Anterior cingulate cortex (tissue), 58 donors: ENCODE data around the gene ANO7.
"Not testable (repeated sequence)": the region's sequence is repeated elsewhere in the genome, so short reads cannot be mapped to it uniquely, and the experiment has no call there.

Experiments used
- DNase-seq, 58 donors: peaks; one replicate each; lab custom pipeline; 2025; lab: John Stamatoyannopoulos, UW

The ANO7 gene

GRCh38 chr2:241189856-241190201 is 1.4 kb downstream of the ANO7 start:
- no peak for DNase-seq

- DNase-seq = no peak
These were observed 2.0 kb downstream of the ANO7 start for GRCh38 chr2:241190291-241190981.

GRCh38 chr2:241191081-241191480 is 2.6 kb downstream of the ANO7 start:
- DNase-seq = no peak

DNA sequence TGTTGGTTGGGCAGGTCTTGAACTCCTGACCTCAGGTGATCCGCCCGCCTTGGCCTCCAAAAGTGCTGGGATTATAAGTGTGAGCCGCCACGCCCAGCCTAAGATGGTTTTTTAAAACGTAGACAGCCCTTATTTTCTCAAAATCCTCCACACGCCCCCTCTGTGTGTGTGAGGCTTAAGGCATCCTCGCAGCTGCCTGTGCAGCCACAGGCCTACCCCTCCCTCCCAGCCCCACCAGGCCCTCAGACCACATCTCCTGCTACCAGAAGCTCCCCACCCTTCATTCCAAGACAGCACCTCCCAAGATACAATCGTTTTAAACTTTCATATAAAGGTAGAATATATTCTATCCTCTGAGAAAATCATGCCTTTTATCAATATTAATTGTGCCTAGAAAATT is 4.8 kb downstream of the ANO7 start:
- no peak for DNase-seq

DNA sequence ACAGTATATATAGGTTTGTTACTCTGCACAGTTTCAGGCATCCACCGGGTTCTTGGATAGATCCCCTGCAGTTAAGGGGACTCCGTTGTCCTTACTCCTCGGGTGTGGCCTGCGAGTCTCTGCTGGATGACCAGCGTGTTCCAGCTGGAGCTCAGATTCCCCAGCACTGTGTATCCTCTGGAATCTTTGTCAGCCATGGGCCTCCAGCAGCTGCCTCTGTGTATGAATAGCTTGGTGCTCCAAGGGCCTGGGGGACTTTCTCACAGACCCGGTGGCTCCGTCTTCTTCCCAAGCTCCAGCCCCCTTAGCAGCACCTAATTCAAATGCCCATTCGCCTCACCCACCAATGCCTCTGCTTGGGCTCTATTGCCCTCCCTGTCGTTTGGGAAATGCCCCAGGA is 6.3 kb downstream of the ANO7 start:
- DNase-seq = no peak

DNA sequence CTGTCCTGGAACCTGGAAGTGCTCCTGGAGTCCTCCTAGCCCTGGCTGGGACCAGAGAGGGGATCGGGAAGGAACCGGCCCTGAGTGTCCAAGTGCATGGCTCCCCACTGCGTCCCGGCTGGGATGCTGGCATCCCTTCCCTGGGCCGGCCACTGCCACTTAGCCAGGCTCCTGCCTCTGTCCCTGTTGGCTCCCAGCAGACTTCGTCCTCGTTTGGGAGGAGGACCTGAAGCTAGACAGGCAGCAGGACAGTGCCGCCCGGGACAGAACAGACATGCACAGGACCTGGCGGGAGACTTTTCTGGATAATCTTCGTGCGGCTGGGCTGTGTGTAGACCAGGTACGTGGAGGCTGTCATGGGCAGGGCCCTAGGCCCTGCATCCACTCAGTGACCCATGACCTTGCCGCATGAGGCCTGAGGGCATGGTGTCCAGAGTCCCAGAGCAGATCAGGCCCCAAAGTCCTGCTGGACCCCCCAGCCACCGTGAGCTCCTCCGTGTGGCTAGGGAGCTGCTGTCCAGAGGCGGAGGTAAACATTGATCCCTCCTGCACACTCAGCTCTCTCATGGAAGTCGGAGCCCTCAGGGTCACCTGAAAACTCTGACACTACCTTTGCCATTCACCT is 7.1 kb downstream of the ANO7 start:
- no peak for DNase-seq

DNA sequence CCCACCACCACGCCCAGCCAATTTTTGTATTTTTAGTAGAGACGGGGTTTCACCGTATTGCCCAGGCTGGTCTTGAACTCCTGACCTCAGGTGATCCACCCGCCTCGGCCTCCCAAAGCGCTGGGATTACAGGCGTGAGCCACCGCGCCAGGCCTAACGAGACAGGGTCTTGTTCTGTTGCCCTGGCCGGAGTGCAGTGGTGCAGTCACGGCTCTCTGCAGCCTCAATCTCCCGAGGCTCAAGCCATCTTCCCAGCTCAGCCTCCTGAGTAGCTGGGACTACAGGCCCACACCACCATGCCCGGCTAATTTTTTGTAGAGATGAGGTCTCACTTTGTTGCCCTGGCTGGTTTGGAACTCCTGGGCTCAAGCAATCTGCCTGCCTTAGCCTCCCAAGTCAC is 8.8 kb downstream of the ANO7 start:
- DNase-seq = not testable (repeated sequence)

- no peak for DNase-seq
These were observed 9.5 kb downstream of the ANO7 start for GRCh38 chr2:241197947-241198346.

GRCh38 chr2:241198381-241199279 is 10.2 kb downstream of the ANO7 start:
- DNase-seq = no peak

DNA sequence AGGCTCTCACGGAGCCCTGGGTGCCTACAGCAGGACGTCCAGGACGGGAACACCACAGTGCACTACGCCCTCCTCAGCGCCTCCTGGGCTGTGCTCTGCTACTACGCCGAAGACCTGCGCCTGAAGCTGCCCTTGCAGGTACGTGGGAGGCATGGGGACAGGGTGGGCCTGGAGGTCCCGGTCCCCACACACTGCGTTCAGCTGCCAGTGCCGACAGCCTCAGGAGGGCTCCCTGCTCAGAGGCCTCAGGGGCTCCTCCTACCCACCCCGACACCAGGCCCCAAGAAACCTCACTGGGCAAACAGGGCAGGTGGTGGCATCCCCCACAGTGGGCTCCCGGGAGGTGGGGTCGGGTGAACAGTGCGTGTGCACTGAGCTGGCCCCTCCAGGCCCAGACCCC is 10.8 kb downstream of the ANO7 start:
- no peak for DNase-seq

- no peak for DNase-seq
These were observed 11.7 kb downstream of the ANO7 start for GRCh38 chr2:241199897-241200821.

GRCh38 chr2:241200822-241201395 is 12.4 kb downstream of the ANO7 start:
- DNase-seq = peak in 1 of 58 donors; percentile 14

- no peak for DNase-seq
These were observed 13.2 kb downstream of the ANO7 start for GRCh38 chr2:241201445-241202267.

DNA sequence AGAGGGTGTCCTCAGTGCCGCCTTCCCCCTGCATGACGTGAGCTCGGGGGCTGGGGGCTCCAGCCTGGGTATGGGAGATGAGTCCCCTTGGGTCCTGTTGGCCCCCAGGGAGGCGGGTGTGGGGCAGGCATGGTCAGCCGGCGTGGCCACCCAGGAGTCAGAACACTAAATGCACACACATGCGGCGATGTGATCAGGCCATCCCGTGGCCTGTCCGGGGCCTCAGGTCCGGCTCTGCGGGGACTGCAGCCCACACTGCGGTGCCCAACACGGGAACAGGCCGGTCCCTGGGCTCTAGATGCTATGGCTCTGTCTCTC is 13.8 kb downstream of the ANO7 start:
- DNase-seq = no peak

DNA sequence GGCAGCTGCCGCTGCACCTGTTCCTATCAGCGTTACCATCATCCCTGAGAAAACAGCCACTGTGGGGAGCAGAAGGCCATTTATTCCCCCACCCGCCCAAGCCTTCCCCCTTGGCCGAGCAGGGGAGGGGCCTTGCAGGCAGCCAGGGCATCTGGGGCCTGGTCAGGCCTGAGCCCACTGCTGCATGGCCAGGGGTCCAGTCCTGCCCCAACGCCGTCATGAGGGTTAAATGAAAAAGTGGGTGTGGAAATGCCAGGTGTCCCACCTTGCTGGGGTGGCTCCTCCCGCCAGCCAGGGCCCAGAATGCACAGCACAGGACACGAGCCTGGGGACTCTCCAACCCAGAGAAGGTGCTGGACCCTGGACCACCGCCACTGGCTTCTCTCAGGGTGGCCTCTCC is 14.2 kb downstream of the ANO7 start:
- no peak for DNase-seq

DNA sequence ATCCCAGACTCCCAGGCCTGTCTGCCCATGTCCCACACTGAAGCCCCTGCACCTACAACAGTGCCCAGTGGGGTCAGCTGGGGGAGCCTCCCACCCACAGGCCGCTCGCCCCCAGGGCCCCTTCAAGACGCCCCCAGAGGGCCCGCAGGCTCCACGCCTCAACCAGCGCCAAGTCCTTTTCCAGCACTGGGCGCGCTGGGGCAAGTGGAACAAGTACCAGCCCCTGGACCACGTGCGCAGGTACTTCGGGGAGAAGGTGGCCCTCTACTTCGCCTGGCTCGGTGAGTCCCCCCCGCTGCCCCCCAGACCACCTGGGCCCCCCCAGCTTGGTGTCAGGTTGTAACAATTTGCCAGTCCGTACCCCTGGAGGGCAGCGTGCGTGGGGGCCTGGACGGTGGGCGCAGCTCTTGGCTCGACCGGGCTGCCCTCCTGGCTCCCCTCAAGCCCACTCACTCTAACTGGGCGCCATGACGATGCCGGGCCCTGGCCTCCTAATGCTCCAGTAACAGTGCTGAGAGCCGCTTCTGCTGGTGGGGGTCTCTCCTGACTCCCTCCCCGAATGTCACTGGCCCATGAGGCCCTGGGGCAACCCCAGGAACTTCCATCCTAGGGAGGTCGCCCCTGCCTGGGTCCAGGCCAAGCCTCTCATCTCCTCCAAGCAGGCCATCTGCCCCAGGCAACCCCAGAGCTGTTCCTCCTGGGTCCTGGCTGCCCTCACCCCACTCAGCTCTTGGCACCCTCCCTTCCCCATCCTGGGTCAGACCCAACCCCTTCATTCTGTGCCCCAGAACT is 14.9 kb downstream of the ANO7 start:
- no peak for DNase-seq

DNA sequence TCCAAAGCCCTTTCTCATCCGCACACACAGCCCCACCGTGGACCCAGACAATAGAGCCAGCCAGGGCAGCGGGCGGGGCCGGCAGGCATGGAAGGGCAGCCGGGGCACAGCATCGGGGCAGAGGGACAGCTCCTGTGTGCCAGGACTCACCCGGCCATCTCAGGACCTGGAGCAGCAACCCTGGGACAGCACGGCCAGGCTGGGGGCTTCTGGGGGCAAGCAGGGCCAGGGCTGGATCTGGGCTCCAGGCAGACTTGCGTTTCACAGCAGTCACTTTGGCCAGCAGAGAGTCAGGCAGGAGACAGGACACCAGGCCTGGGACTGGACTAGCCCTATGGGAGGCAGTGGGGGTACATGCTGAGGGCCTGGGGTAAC is 15.5 kb downstream of the ANO7 start:
- no peak for DNase-seq

DNA sequence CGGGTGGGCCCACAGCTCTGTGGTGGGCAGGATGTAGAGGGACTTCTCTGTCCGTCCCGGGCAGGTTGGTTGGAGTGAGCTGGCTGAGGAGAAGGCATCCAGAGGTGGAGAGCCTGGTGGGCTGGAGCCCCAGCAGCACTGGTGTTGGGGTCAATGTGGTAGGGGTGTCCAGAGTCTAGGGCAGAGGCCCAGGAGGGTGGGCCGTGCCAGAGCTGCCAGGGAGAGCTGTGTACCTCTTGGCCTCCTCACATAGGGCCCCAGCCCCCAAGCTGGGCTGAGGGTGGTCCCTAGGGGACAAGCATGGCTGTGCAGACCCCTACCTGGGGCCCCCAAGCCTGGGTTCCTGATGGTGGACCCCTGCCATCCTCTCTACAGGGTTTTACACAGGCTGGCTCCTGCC is 16.0 kb downstream of the ANO7 start:
- DNase-seq = no peak

DNA sequence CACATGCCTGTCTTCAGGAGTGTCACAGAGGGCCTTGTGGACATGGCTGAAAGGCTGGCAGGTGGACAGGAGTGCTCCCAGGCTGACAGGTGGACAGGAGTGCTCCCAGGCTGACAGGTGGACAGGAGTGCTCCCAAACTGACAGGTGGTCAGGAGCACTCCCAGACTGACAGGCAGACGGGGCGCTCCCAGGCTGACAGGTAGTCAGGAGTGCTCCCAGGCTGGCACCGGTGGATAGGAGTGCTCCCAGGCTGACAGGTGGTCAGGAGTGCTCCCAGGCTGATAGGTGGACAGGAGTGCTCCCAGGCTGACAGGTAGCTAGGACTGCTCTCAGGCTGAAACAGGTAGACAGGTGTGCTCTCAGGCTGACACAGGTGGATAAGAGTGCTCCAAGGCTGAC is 16.6 kb downstream of the ANO7 start:
- no peak for DNase-seq
